Sigmoid colon (tissue), 4 donors: ENCODE measurements around the gene CSPG4.
"Not testable (repeated sequence)": the region's sequence is repeated elsewhere in the genome, so short reads cannot be mapped to it uniquely, and the experiment has no call there.

Experiments
- EP300 ChIP-seq, 4 donors: sonication (generic); formaldehyde crosslinking; IDR thresholded peaks; one replicate each; pipeline ENCODE4 v1.6.1; 2017; ENCODE audit warnings: antibody characterized with exemption in 4 of 4
- POLR2A ChIP-seq, 2 donors: fragments of 450-650 bp; IDR thresholded peaks; one replicate each; pipeline ENCODE4 v1.6.1; 2016; ENCODE audit warnings: antibody characterized with exemption in 2 of 2, mild to moderate bottlenecking in 2 of 2, moderate library complexity in 2 of 2
- POLR2AphosphoS5 ChIP-seq, 4 donors: sonication (generic); formaldehyde crosslinking; IDR thresholded peaks; one replicate each; pipeline ENCODE4 v1.6.1; 2017; ENCODE audit warnings: antibody characterized with exemption in 4 of 4
- TF ChIP-seq, protein P1 (sequence below), 4 experiments: fragments of 450-650 bp in 3 of 4; fragments of 200-600 bp in 1 of 4; IDR thresholded peaks; one replicate each; pipeline ENCODE4 v1.5.1; 2016 to 2019; ENCODE audit warnings: antibody characterized with exemption in 4 of 4, mild to moderate bottlenecking in 3 of 4, moderate library complexity in 2 of 4

DNA sequence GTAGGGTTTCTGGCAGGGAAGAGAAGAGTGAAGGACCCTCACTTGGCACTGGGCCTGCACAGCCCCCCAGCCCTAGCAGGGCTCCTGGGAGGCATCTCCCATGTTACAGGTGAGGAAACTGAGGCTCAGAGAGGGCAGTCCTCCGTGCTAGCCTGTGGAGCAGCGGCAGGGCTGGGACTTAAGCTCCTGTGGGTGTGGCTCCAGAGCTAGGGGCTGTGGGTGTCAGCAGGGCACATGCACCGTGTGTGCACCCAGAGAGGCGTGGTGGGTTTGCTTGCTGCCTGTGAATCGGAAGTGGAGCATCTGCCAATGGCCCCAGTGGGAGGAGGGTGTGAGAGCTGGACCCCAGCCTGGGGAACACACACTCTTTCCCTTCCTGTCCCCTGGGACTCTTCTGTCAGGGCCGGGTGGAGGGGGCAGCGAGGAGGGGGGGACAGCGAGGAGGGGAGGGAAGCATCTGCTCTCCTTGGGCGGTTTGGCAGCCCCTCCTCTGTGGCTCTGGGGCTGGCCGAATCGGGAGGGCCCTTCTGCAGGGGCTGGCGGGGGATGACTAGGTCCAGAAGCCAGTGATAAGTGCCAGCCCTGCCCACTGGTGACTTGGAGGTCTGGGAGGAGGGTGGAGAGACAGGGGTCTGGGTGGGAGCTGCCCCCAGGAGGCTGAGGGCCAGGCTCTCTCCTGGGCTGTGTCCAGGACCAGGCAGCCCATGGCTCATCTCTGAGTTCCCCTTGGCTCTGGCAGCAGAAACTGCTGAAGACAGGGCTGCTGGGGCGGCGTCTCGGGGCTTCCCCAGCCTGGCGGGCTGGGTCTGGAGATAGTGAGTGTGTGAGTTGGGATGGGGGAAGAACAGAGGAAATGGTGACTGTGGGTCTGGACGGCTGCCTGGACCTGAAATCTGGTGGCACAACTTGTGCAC is 12.4 kb downstream of the CSPG4 start:
- TF ChIP-seq, protein P1, sequence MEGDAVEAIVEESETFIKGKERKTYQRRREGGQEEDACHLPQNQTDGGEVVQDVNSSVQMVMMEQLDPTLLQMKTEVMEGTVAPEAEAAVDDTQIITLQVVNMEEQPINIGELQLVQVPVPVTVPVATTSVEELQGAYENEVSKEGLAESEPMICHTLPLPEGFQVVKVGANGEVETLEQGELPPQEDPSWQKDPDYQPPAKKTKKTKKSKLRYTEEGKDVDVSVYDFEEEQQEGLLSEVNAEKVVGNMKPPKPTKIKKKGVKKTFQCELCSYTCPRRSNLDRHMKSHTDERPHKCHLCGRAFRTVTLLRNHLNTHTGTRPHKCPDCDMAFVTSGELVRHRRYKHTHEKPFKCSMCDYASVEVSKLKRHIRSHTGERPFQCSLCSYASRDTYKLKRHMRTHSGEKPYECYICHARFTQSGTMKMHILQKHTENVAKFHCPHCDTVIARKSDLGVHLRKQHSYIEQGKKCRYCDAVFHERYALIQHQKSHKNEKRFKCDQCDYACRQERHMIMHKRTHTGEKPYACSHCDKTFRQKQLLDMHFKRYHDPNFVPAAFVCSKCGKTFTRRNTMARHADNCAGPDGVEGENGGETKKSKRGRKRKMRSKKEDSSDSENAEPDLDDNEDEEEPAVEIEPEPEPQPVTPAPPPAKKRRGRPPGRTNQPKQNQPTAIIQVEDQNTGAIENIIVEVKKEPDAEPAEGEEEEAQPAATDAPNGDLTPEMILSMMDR (IDR thresholded peaks at IDR 0.05) = not testable (repeated sequence)
- TF ChIP-seq EP300, POLR2A (IDR thresholded peaks at IDR 0.05): not testable (repeated sequence)
- peak in 3 of 4 donors; percentile 18 to 34 (median 32) for TF ChIP-seq POLR2AphosphoS5 (IDR thresholded peaks at IDR 0.05)
